GM18861 (cell line): Measurements from ENCODE around the gene TUBA3E.
"Not testable (repeated sequence)": the region's sequence is repeated elsewhere in the genome, so short reads cannot be mapped to it uniquely, and the experiment has no call there.

ENCODE experiments used
- ATAC-seq: cut with Tn5 transposase; IDR thresholded peaks from one replicate; pipeline ENCODE4 v1.9.1; 2021; ENCODE audit not compliant: unreplicated experiment

Gene TUBA3E

DNA sequence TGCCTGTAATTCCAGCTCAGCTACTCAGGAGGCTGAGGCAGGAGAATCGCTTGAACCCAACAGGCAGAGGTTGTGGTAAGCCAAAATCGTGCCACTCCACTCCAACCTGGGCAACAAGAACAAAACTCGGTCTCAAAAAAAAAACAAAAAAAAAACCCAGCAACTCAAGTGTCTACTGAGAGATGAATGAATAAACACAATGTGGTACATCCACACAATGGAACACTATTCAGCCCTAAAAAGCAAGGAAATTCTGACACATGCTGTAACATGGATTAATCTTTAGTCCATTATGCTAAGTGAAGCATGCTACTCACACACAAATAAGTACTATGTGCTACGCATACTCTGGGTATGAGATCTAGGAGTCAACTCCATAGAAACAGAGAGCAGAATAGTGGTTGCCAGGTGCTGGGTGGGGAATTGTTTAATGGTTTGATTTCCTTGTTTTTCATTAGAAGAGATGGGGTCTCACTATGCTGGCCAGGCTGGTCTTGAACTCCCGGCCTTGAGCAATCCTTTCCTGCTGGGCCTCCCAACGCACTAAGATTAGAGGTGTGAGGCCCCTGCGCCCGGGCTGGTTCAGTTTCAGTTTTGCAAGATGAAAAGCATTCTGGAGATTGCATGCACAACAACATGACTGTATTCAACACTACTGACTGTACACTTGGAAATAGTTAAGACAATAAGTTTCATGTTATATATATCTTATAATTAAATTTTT is 32.8 kb downstream of the TUBA3E start:
- no peak for ATAC-seq

DNA sequence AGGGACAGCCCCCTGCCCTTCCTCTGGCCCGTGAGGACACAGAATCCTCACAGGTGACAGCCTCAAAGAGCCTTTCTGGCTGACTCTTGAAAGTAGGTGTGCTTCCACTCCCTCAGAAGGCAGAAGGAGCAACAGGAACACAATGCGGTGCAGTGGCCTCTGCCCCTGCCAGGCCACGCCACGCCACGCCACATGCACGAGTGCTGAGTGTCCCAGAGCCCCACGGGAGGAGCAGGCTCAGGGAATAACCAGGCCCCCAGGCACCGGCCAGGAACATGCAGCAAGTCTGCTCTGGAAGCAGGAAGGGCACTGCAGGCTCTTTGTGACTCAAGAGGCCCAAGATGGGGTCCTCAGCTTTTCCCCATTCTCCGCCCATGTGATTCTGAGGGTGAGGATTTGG is 35.3 kb downstream of the TUBA3E start:
- ATAC-seq: no peak

DNA sequence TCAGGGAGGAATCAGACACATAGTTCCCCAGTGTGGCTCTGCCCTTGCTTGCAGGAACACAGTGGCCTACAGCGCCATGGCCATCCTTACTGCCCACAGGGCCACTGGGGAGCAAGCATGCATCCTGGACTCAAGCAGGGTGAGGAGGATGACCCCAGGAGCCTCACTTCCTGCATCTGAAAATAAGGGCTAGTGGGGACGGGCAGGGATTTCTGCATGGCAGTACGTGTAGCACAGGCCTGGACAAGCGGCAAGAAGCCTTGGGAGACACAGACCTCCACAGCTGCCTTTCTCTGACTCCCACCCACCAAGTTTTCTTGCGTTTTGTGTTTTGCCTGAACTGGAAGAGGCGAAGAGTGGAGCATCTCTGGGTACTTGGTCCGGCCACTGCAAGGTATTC is 35.8 kb downstream of the TUBA3E start:
- ATAC-seq: not testable (repeated sequence)

DNA sequence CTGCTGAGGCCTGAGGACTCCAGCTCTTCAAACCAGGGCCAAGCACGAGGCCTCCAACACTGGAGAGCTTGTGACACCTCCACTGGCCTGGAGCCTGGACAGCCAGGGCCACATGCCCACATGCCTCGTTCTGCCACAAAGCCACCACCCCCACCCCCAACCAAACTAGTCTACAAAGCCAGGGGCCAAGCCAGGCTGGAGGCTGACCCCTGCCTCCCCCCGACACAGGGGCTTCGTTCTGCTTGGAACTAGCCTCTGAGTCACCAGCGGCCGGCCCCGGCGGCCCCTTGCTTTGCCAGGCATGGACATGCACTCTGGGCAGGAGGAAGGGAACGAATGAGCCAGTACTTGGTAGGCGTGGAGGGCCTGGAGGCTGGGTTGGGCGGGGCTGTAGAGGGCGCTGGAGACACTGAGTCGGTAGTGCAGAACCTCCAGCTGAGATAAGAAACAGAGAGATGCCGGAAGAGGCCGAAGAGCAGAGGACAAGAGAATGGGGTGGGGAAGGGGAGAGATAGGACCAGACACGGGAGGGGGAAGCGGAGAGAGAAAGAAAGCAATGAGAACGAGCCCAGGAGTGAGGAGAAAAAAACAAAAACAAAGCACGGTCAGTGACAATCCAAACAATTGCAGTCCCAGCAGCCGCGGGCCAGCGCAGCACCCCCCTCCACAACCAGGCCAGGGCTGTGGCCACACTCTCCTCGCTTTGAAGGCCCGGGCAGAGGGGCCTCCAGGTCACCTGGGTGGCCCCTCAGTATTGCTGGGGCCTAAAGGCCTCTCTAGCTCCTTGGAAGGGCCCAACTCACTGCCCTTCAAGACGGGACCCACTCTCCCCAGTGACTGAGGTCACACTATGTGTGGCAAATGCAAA is 37.2 kb downstream of the TUBA3E start:
- ATAC-seq: not testable (repeated sequence)

DNA sequence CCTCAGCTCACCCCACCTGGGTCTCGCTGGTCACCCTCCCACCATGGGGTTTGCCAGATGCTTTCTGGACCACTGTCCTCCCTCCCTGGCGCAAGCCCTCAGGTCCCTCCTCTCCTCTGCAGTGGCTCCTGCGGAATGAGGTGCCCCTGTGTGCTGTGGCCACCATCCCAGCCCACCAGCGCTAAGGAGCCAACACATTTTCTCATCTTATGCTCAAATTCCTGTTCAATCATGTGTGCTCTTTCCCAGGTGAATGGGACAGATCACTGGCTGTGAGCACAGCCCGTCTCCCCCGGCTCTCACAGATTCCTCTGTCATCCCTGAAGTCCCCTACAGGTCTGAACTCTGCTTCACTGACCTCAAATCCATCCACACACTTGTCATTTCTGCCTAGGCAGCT is 38.1 kb downstream of the TUBA3E start:
- no peak for ATAC-seq

DNA sequence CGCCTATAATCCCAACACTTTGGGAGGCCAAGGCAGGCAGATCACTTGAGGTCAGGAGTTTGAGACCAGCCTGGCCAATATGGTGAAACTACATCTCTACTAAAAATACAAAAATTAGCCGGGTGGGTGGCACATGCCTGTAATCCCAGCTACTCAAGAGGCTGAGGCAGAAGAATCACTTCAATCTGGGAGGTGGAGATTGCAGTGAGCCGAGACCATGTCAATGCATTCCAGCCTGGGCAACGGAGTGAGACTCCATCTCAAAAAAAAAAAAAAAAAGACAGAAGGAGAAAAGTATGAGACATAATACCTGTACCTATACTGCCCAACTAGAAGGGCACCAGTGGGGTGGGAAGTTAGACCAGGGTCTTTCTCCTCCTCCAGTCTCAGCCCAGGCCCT is 38.9 kb downstream of the TUBA3E start:
- ATAC-seq: not testable (repeated sequence)

DNA sequence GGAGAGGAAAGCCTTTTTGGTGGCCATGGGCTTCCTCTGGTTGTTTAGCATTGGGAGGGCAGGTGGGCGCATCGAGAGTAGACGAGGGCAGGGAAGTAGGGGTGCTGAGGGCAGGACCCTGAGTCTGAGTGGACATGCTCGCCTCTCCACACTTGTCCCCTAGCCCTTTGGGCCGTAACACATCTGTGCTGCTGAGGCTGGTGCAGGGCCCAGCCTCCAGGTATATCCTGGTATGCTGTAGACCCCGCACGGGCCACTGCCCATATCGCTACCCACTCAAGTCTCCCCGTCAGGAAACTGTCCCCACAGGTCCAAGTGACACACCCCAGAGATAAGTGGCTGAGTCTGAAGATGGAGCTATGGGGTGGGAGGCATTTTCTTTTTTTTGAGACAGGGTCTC is 39.6 kb downstream of the TUBA3E start:
- ATAC-seq: no peak

DNA sequence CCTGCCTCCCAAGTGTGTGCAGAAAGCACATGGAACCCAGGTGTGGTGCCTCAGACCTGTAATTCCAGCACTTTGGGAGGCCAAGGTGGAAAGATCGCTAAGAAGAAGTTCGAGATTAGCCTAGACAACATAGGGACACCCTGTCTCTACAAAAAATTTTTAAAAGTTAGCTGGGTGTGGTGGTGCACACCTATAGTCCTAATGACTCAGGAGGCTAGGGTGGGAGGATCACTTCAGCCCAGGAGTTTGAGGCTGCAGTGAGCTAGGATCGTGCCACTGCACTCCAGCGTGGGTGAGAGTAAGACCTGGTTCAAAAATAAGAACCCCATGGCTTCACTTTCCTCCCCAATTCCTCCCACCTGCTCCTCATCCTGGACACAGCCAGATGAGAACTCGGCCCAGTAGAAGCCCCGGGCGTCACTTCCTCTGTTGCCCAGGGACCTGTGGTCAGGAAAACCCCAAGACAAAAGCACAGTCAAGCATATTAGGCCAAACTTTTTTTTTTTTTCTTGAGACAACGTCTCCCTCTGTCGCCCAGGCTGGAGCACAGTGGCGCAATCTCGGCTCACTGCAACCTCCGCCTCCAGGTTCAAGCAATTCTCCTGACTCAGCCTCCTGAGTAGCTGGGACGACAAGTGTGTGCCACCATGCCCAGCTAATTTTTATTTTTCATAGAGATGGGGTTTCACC is 40.3 kb downstream of the TUBA3E start:
- peak; percentile 82 for ATAC-seq

DNA sequence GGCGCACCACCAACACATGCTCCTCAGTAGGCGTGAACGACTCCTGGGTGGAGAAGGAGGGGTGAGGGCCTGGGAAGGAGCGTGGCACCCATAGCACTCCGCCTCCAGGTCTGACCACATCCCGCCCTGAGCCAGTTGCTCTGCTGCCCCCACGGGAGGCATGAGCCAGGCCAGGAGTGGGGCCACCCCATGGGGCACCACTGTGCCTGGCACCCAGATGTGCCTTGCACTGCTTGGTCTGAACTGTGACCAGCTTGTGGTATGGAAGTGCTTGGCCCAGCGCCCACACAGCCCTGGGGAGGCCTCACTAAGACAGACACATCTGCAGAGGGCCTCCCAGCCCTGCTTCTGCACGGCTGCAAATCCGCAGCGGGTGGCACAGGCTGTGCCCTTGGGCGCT is 40.9 kb downstream of the TUBA3E start:
- ATAC-seq: peak; percentile 40

DNA sequence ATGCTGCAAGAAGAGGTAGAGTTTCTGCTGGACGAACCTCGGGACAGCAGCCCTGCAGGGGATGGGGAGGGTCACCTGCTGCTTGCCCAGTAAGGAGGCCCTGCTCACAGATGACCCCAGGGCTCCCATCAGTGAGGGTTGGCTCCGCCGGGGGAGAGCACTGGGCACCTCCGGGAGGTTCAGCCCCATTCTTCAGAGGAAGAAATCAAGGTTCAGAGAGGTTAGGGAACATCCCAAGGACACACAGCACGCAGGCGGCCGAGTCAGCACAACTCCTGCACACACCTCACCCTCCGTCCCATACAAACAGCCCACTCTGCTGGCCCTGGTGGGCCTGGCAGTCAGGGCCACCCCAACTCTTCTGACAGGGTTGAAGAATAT is 41.6 kb downstream of the TUBA3E start:
- no peak for ATAC-seq

DNA sequence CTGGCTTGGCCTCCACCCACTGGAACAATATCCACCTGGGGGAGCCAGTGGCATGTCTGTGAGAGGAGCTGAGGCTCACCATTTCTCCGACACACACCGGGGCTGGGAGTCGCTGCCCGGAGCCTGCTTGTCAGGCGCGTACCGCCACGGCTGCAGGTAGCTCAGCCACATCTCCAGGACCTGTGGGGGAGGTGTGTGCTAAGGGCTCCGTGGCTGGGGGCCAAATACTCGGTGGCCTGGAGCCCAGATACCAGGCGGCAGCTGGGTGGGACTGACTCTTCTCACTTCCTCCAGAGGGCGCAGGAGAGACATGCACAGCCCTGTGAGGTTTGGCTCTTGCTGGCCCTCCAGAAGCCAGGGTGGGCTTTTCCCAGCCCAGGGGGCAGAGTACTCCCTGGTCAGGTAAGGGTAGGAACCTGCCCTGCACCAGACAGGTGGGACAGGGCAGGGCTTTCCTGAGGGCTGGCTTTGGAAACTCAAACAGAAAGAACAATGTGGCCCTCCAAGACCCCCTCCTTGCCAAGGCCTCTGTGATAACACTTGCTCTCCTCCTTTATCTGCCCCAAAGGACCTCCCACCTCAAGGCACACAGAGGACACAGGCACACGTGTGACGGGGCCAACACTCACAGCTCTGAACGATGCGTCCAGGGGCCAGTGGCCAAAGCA is 42.1 kb downstream of the TUBA3E start:
- ATAC-seq: not testable (repeated sequence)

DNA sequence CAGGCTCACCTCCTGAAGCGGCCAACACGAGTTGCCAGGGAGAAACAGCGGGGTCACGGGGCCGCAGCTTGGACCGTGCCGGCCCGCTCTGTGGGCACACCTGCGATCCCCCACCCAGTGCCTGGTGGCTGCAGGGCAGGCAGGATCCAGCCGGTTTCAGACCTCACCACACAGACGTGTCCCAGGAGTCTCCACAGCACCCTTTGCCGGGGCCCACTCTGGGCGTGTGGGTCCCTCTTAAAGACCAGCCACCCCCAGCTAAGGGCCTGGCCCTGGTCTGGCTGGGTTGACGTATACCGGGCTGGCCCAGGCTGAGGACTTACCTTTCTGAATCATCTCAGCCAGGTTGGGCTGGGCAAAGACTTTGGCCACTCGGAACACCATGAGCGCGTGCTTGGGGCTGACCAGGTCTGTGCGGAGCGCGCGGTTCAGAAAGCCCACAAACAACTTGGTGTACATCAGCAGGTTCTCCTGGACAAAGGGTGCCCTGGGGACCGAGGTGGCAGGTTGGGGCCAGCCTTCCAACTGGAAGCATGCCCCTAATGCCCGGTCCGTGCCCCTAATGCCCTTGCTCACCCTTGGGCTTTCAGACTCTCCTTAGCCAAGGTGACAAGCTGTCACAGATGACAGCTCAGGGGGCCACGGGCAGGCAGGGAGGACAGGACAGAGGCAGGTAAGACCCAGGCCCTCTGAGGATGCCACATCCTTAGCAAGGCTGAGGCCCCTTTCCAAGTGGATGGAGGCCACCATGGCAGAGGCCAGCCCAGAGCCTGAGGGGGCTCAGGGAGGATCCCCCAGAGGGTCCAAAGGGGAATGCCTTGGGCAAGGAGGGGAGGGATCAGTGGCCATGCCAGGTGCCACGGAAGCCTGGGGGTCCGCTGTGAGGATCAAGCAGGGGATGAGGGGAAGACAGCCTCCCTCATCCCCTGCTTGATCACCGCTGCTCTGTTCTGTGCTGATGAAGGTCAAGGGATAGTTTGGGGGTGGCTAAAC is 43.2 kb downstream of the TUBA3E start:
- ATAC-seq: no peak

DNA sequence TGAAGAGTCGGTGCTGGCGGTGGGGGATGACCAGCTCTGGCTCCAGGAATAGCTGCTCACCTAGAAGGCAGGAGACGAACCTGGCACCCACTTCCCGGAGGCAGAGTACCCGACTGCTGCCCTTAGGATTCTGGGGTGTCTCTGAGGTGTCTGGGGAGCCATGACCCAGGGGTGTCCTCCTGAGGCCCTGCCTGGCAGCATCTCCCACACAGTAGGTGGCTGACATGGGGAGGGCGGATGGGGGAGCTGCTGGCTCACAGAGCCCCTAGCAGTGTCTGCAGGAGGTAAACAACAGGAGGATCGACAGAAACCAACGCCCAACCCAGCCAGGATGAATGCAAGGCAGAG is 43.8 kb downstream of the TUBA3E start:
- not testable (repeated sequence) for ATAC-seq

DNA sequence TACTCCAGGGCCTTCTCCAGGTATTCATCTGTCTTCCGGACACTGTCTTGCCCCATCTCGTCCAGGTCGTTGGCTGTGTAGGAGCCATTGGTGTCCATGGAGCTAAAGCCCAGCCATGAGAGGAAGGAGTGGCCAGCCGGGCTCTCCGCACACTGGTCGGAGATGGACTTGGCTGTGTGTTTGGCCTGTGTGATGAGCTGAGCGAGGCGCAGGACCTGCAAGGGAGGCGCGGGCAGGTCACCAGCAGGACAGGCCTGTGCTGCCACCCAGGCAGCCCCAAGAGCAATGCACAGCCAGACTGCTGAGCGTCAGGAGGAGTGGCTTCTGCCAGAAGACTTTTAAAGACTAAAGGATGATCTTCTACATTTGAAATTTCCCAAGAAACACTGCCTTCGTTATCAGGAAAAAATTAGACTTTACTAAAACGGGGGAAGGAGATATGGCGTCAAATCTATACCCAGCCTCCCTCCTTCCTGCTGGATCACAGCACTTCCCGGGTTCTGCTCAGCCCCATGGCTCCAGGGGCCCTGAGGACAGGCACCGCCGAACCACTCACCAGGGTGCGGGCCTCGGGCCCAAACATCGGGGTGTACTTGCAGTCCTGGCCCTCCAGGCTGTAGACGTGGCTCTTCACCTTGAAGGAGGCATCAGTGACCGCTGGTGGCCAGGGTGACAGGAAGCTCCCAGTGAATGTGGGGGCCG is 44.4 kb downstream of the TUBA3E start:
- not testable (repeated sequence) for ATAC-seq

DNA sequence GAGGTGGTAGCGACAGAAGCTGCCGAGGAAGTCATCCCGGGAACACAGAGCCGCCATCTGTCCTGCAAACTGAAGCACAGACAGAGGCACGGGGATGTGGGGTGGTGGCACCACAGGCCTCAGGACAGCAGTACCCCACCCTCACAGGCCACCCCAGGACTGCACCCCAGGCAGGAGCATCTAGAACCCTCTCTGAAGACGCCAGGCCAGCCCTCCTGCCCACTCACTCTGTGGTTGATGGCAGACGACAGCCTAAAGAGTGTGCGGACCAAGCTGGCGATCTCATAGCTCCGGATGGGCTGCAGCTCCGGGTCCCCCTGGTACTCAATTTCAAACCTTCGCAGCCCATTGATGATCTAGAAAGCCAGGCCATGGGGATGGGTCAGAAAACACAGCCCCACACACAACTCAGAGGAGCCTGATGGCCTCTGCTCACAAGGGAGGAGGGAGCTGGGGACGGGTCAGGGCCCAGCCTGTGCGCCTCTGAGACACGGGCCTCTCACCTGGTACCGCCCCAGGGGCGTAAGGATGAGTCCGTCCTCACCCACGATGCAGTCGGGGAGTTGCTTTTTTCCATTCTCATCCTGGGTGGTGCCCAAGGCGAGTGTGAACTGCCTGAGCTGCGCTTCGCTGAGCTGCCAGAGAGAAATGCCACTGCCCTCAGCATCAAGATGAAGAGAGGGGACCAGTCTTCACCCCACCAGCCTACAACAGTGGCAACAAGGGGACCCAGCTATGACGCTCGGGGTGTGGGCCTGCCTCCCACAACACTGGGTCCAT is 45.2 kb downstream of the TUBA3E start:
- no peak for ATAC-seq

DNA sequence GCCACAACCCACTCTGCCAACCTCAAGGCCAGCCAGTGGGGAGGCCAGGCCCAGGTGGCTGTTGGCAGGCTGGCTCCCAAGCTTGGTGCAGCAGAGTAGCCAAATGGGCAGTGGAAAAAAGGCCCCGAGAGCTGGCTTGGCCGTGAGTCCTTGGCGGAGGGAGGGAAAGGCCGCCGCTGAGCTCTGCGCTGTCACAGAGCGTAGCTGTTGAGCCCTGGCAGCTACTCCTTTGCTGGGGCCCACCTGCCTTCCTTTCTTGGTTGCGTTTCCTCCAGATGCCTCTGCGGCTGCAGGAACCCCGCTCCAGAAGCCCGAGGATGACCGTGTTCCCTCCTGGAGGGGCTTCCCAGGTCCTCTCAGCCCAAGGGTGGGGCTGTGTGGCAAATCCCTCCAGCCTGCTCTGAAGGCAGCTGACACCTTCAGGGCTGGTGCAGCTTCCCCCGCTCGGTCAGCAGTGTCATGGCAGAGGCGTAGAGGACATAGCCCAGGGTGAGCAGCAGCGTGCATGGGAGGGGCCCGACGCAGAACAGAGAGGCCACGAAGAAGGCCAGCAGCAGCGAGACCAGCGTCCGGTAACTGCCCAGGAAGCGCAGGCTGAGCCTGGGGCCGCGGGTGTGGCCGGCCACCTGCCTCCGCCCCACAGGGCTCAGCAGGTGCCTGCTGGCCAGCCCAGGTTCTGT is 46.0 kb downstream of the TUBA3E start:
- ATAC-seq: not testable (repeated sequence)

DNA sequence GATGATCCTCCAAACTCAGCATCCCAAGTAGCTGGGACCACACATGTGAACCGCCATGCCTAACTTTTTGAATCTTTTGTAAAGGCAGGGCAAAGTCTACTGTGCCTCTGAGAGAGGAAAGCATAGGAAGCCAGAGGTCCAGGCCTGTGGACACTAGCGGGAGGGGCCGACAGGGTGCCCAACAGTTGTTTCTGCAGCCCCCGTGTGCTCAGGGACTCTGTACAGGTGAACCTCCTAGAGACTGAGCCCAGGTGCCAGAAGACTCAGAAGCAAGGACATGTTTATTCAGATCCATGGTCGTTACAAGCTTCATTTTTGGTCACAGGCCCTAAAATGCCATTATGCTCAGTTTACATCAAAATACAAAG is 47.1 kb downstream of the TUBA3E start:
- not testable (repeated sequence) for ATAC-seq
